HG03378 (cell line): ENCODE measurements around the gene GMPPA.

Source experiments
- ATAC-seq: cut with Tn5 transposase; IDR thresholded peaks from one replicate; pipeline ENCODE4 v1.9.1; 2021; ENCODE audit warnings: mild to moderate bottlenecking, moderate library complexity; ENCODE audit not compliant: unreplicated experiment

GMPPA gene

DNA sequence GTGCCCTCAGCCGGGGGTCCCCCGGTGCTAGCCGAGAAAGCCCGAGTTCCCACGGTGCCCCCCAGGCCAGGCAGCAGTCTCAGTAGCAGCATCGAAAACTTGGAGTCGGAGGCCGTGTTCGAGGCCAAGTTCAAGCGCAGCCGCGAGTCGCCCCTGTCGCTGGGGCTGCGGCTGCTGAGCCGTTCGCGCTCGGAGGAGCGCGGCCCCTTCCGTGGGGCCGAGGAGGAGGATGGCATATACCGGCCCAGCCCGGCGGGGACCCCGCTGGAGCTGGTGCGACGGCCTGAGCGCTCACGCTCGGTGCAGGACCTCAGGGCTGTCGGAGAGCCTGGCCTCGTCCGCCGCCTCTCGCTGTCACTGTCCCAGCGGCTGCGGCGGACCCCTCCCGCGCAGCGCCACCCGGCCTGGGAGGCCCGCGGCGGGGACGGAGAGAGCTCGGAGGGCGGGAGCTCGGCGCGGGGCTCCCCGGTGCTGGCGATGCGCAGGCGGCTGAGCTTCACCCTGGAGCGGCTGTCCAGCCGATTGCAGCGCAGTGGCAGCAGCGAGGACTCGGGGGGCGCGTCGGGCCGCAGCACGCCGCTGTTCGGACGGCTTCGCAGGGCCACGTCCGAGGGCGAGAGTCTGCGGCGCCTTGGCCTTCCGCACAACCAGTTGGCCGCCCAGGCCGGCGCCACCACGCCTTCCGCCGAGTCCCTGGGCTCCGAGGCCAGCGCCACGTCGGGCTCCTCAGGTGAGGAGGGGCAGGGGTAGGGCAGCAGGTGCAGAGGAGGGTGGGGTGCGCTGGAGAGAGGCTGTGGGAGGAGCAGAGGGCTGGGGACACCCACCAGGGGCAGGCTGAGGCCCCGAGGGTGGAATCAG, 14.1 kb upstream of the GMPPA start:
- ATAC-seq = no peak

DNA sequence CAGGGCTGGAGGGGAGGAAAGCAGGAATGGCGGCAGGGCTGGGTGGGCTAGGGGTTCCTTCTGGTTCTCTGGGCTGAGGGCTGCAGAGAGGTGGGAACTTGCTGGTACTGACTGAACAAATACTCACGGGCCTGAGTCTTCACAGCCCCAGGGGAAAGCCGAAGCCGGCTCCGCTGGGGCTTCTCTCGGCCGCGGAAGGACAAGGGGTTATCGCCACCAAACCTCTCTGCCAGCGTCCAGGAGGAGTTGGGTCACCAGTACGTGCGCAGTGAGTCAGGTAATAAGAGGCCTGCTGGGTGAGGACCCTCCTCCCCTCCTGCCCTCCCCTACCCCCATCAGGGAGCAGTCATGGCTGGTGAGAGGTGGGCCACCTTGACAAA, 13.5 kb upstream of the GMPPA start:
- no peak for ATAC-seq

DNA sequence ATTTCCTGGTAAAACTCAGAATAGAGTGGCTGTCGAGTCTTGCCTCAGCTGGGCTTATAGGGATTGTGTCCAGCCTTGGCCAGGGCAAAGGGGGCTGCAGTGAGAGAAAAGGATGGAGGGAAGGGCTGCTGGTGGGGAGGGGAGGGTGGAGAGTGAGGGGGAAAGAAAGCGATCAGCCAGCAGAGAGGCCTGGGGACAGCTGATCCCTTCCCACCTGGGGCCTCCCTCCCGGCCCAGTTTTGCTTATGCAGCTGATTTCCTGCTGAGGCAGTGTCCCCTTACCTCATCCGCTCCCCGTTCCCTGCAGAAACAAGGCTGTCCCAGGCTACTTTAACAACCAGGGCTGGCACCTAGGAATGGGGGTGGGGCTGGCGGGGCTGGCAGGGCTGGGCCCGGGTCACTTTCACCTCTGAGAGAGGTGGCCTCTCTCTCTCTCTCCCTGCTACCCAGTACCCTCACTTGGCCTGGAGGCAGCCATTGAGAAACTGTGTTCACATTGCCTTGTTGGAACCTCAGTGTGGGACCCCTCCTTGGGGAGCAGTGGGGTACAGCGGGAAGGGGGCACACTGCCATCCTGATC, 12.2 kb upstream of the GMPPA start:
- ATAC-seq = no peak

DNA sequence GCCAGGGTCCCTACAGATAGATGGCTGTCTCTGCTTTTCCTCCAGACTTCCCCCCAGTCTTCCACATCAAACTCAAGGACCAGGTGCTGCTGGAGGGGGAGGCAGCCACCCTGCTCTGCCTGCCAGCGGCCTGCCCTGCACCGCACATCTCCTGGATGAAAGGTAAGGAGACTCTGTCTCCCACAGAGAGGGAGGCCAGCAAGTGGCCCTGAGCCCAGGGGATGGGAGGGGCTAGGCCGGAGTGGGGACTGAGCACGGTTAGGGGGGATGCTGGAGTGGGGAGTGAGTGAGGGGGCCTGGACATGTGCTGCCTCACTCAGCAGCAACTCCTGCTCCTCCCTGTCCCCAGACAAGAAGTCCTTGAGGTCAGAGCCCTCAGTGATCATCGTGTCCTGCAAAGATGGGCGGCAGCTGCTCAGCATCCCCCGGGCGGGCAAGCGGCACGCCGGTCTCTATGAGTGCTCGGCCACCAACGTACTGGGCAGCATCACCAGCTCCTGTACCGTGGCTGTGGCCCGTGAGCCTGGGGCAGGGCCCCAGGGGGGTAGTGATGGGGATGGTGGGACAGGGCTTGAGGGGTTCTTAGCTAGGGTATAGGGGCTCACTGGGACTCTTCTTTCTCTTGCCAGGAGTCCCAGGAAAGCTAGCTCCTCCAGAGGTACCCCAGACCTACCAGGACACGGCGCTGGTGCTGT, 10.4 kb upstream of the GMPPA start:
- no peak for ATAC-seq

DNA sequence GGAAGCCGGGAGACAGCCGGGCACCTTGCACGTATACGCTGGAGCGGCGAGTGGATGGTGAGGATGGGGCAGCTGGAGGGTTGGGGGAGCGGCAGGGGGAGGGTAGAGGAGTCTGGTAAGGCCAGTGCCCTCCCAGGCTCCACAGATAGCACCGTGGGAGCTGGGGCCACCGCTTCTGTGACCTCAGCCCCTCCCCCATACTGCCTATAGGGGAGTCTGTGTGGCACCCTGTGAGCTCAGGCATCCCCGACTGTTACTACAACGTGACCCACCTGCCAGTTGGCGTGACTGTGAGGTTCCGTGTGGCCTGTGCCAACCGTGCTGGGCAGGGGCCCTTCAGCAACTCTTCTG, 9.9 kb upstream of the GMPPA start:
- ATAC-seq = no peak

DNA sequence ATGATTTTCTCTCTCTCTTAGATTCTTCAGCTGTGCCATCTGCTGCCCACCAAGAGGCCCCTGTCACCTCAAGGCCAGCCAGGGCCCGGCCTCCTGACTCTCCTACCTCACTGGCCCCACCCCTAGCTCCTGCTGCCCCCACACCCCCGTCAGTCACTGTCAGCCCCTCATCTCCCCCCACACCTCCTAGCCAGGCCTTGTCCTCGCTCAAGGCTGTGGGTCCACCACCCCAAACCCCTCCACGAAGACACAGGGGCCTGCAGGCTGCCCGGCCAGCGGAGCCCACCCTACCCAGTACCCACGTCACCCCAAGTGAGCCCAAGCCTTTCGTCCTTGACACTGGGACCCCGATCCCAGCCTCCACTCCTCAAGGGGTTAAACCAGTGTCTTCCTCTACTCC, 9.4 kb upstream of the GMPPA start:
- ATAC-seq = no peak

DNA sequence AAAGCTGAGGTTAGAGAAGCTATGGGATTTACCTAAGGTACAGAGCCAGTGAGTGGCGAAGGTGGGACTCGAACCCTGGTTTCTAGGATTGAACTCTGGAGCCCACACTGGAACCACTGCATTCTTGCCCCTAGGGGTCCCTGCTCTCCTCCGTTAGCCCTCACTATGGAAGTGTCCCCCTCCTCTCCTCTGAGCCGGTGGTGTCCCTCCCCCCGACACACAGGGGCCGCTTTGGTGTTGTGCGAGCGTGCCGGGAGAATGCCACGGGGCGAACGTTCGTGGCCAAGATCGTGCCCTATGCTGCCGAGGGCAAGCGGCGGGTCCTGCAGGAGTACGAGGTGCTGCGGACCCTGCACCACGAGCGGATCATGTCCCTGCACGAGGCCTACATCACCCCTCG, 8.5 kb upstream of the GMPPA start:
- ATAC-seq = no peak

DNA sequence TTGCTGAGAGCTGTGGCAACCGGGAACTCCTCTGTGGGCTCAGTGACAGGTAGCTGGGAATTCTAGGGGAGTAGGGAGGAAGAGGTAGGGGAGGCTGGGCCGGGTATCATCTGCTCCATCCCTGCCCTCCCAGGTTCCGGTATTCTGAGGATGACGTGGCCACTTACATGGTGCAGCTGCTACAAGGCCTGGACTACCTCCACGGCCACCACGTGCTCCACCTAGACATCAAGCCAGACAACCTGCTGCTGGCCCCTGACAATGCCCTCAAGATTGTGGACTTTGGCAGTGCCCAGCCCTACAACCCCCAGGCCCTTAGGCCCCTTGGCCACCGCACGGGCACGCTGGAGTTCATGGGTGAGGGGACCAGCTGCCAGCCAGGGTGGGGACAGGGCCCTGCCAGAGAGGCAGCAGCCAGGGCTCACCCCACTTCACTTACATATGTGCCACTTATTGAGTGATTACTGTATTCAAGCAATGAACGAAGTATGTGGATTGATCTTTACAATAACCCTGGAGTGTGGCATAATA, 8.0 kb upstream of the GMPPA start:
- ATAC-seq = no peak

DNA sequence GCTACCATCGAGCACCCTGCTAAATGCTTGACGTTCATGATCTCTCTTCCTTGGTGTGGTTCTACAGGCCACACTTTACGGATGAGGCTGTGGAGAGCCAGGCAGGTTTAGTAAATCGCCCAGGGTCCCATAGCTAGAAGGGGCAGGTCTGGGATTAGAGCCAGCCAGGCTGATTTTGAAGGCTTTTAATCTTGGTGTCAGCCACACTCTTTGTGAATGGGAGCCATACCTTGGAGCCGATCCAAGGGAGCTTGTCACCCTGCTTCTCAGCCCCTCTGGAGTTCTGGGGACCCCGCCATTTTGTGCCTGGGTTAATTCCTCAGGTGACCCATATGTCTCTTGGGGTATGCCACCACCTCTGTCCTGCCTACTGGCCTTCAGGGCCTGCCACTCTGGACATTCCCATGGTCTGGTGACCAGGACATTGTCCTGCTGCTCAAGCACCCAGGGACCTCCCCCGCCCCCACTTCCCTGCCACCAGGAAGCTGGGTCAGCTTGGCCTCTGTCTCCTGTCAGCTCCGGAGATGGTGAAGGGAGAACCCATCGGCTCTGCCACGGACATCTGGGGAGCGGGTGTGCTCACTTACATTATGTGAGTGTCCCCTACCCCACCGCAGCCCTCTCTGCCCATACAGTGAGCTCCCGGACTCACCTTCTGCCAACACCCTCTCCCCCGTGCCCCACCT, 7.3 kb upstream of the GMPPA start:
- no peak for ATAC-seq

DNA sequence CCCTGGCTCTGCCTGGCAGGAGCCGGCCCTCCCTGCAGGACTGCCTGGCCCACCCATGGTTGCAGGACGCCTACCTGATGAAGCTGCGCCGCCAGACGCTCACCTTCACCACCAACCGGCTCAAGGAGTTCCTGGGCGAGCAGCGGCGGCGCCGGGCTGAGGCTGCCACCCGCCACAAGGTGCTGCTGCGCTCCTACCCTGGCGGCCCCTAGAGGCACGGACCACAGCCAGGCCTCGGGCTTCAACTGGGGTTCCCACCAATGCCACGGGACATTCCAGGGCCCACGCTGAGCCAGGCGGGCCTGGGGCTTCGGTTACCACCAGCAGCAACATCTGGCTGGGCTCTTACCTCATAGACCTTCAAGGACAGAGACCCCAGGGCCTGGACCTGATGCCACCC, 6.1 kb upstream of the GMPPA start:
- ATAC-seq = no peak

DNA sequence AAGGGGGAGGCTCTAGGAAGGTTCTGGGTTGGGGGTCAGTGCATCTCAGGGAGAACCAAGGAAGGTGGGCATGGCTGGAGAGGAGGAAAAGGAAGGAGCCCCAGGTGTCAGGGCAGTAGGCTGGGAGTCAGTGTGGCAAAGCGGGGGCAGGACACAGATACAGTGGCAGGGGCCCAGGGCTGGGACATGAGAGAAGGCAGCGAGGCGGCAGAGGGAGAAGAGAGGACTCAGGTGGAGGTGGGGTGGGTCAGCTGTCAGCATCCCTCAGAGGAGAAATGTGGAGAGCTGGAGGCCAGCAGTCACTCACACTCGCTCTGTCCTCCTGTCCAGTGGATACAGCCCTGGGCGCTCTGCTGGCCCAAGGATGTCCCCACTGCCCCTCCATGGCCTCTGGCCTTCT, 5.6 kb upstream of the GMPPA start:
- ATAC-seq = no peak

DNA sequence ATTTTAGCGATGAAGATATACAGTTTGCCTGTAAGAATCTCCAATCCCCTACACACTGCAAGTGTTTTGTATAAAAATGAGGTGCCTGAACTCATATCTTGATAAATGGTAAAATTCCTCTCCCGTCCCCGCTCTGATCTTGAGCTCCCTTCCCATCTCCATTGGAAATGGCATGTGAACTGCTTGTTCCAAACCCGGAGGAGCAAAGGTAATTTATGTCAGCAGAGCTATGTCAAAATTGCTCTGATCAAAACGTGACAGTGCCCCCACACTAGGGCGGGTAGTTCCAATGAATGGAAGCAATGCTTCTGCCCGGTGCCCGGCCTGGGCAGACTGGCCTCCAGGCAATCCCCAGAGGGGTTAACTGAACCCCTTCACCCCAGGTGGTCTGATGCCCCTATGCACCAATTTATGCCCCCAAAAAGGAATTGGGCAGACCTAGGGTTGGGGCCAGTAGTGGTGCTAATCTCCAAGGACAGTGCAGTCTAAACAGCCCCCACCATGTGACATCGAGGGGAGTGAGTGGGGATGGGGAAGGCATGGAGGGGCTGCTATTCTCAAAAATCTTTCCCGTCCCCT, 3.6 kb upstream of the GMPPA start:
- ATAC-seq = no peak

DNA sequence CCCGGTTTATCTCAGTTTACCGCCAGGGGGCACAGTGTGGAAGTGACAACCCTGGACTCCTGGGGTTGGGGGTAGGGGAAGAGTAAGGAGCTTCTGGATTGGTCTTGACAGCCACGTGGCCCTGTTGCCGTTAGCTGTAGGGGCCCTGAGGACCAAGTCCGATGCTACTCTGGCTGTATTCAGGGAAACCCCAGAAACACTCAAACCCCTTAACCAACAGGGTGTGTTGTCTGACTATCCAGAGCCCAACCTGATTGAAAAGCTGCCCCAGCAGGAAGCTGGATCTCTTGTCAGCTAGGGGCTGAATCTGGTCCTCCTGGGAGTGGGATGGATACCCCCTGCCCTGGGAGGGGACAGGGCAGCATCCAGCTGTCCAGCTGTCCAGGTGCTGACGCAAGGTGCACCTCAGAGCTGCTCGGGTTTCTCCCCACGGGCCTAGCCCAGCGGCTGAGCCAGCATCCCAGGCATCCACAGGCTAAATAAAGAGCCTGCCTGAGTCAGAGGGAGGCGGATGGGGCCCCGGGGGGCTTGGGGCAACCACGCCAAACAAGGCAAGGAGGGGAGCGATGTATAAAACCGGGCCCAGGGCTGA, 3.1 kb upstream of the GMPPA start:
- no peak for ATAC-seq

DNA sequence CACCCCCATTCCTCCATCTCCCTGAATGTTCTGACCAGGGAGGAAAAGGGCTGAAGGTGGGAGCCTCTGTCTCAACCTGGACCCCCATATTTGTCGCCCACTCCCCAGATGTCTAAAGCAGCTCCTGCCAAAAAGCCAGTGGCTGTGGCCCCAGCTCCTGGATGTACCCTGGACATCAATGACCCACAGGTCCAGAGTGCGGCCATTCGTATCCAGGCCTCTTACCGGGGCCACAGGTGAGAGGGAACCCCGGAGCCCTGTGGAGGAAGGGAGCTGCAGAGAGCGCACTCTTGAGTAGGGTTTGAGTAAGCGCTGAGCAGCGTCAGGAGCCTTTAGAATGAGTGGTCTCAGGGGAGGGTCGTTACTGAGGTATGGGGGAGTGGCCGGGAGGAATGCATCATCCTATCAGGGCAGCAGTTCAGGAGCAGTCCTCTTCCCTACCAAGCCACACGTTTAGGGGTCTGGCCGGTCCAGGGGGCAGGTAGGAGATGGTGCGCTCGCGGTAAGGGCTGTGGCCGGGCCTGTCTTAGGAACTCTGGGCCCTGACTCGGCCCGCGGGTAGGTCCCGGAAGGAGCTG, 2.4 kb upstream of the GMPPA start:
- ATAC-seq = no peak

DNA sequence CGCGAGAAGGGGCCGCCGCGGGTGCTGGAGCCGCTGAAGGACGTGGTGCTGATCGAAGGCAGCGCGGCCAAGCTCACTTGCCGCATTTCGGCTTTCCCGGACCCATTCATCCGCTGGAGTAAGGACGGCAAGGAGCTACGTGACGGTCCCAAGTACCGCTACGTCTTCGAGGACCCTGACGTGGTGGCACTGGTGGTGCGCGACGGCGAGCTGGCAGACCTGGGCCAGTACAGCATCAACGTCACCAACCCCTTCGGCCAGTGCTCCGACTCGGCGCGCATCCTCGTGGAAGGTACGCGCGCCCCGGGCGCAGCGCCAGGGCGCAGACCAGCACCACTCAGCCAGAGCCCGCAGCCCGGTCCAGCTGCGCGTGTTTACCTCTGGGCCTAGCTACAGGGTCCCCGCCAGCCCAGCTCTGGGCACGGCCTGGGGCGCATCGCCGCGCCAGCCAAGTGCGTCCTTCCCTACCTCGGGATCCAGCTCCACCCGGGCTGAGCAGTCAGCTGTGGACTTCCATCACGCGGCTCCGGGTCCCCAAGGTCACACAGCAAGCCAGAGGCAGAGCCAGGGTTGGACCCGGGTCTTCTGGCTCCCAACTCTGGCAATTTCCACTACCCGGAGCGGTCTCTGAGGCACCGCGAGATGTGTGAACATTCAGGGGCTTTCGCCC, 1.7 kb upstream of the GMPPA start:
- no peak for ATAC-seq

DNA sequence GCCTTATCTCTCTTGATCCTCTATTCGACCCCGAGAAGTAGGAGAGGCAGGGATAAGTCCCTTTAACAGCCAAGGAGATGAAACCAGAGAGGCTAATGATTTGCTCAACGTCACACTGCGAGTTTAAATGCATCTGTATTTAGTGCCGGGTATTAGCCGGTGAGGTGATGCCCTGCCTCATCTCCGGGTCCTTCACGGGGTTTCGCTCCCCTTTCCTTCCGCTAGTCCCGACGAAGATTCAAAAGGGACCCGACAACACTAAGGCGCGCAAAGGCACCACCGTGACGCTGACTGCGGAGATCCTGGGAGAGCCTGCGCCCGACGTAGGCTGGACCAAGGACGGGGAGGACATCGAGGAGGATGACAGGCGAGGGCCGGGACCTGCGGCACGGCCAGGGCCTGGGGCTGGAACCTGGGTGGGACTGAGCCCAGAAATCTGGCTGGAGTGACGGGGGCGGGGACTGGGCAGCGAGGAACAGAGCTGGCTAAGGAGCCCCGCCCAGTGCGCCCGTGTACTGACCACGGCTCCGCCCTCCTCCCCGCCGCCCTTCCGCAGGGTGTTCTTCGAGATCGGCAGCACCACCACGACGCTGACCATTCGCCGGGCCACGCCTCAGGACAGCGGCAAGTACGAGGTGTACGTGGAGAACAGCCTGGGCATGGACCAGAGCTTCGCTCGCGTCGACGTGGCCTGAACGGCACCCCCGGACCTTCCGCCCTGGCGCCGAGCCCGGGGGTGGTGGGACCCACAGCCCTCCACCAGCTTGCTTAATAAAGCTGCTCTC, 1.0 kb upstream of the GMPPA start:
- ATAC-seq = no peak

DNA sequence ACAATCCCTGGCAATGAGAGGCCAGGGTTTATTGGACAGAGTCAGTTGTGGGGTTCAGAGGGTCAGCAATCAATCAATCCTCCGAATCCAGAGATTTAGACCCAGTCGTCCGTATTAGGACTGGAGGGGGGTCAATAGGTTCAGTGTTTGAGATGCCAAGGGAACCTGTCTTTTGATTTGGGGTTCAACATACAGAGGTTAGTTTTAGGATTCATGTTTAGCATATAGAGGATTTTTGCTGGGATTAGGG, 292 bp downstream of the GMPPA start:
- ATAC-seq = no peak

DNA sequence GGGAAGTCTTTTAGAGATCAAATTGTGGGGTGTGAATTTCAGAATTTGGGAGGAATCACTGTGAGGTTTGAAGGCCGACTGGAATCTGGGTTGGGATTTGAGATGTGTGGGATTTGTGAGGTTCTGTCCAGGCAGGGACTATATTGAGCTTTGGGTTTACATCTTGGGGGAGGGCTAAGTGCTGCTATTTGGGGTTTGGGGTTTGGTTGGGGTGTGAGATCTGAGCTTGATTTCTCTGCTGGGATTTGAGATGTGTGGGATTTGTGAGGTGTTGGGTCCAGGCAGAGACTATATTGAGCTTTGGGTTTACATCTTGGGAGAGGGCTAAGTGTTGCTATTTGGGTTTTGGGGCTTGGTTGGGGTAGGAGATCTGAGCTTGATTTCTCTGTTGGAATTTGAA, 864 bp downstream of the GMPPA start:
- no peak for ATAC-seq

DNA sequence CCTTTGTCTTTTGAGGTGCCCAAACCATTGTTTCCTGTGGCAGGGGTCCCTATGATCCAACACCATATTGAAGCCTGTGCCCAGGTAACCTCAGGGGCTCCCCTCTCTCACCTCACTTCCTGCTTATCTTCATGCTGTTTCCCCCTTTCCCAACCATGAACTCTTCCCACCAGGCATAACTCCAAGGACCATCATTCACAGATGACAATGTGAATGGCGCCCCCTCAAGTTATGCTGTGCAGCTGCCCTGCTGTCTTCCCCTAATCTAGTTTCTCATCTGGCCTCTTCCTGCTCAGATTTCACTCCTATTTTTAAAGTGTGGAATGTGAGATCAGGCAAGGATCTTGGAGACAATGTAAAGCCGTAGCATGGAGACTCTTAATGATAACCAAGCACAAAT, 1.4 kb downstream of the GMPPA start:
- ATAC-seq = no peak
